HFFc6 (cell line): ENCODE measurements around the gene STON2. TPM values are rescaled to one million over a fixed set of nuclear protein-coding genes. Genes with fewer than 3 reads are reported as not detected.

Experiments
- DNase-seq: peaks from one replicate; pipeline ENCODE4 v3.0.0-alpha.2; 2018
- H3K27ac Mint-ChIP-seq: 2 replicates; pipeline ENCODE4 v1.8.0; 2020; ENCODE audit warnings: mild to moderate bottlenecking, mixed read lengths
- H3K27me3 Mint-ChIP-seq: 2 replicates; pipeline ENCODE4 v1.8.0; 2021; ENCODE audit warnings: mild to moderate bottlenecking, moderate library complexity, mixed read lengths; ENCODE audit not compliant: insufficient read depth
- H3K36me3 Mint-ChIP-seq: 2 replicates; pipeline ENCODE4 v1.8.0; 2021; ENCODE audit warnings: low read depth, mixed read lengths
- H3K4me1 Mint-ChIP-seq: 2 replicates; pipeline ENCODE4 v1.8.0; 2020; ENCODE audit warnings: low read depth, mixed read lengths
- H3K4me3 Mint-ChIP-seq: 2 replicates; pipeline ENCODE4 v1.8.0; 2020; ENCODE audit warnings: mild to moderate bottlenecking, moderate library complexity, mixed read lengths
- H3K9me3 Mint-ChIP-seq: 2 replicates; pipeline ENCODE4 v1.8.0; 2020; ENCODE audit warnings: mild to moderate bottlenecking, mixed read lengths
- CTCF ChIP-seq: fragments of 200-600 bp; sonication (generic); IDR thresholded peaks from 2 replicates; pipeline ENCODE4 v1.5.0; 2021; ENCODE audit warnings: antibody characterized with exemption, mild to moderate bottlenecking
- total RNA-seq, 6 experiments: library from RNA; stranded (reverse); fragmentation: NEBNext Ultra II Directional; extraction: Animal tissue kit (Norgen Biotek cat#: 25700); gene quantifications; 2 replicates in 1 of 6; 3 replicates in 5 of 6; pipeline ENCODE4 v1.2.3, GENCODE V29; 2021

STON2 gene
- total RNA-seq, 6 experiments from 2014 or later, result not detected

- TF ChIP-seq CTCF, result no peak
- Mint-ChIP-seq H3K4me3 (no peak overlapping the region), H3K27me3 (peaks cover 3% of the 10 kb centered on the region; the same call in 1 of the 2 replicates), H3K9me3 (no peaks in the 10 kb centered on the region), H3K27ac (no peak overlapping the region), H3K4me1 (no peaks in the 10 kb centered on the region), H3K36me3 (no peaks in the 10 kb centered on the region)
- DNase-seq, result no peak
Observed at GRCh38 chr14:81311141-81311540, 89.0 kb downstream of the STON2 start.

GRCh38 chr14:81310606-81311005, 89.5 kb downstream of the STON2 start:
- Mint-ChIP-seq H3K4me3 (no peak overlapping the region), H3K4me1 (no peaks in the 10 kb centered on the region), H3K27me3 (peaks cover 3% of the 10 kb centered on the region; the same call in 1 of the 2 replicates), H3K27ac (no peak overlapping the region), H3K36me3 (no peaks in the 10 kb centered on the region), H3K9me3 (no peaks in the 10 kb centered on the region)
- TF ChIP-seq CTCF, result no peak
- no peak for DNase-seq

- TF ChIP-seq CTCF, result no peak
- no peak for DNase-seq
- Mint-ChIP-seq H3K4me3 (no peak overlapping the region), H3K27me3 (peaks cover 3% of the 10 kb centered on the region; the same call in 1 of the 2 replicates), H3K27ac (no peak overlapping the region), H3K36me3 (no peaks in the 10 kb centered on the region), H3K9me3 (no peaks in the 10 kb centered on the region), H3K4me1 (no peaks in the 10 kb centered on the region)
Observed at GRCh38 chr14:81309511-81309910, 90.6 kb downstream of the STON2 start.

DNA sequence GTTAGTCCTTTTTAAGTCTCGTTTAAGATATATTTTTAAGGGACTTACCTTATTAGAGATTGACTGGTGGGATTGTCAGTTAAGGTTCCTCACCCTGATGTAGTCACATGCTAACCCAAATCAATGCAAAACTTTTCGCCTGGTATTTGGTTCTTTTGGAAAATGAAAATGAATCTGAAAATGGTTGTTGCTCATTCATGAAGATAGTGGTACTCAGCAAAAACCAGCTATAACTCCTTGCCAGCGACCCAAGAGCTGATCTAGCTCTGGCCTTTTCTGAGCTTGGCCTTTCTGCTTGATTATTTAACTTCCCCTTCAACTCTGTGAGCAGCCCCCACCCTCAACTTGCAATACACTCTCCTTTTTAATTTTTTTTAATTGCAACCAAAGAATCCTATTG, 94.4 kb downstream of the STON2 start:
- no peak overlapping the region for H3K4me3 Mint-ChIP-seq
- no peaks in the 10 kb centered on the region for H3K36me3 Mint-ChIP-seq
- H3K9me3 Mint-ChIP-seq, result no peaks in the 10 kb centered on the region
- no peak for DNase-seq
- H3K27me3 Mint-ChIP-seq, result peaks cover 3% of the 10 kb centered on the region; the same call in 1 of the 2 replicates
- TF ChIP-seq CTCF, result no peak
- H3K4me1 Mint-ChIP-seq, result no peaks in the 10 kb centered on the region
- H3K27ac Mint-ChIP-seq, result no peak overlapping the region

- H3K36me3 Mint-ChIP-seq, result no peaks in the 10 kb centered on the region
- no peak overlapping the region for H3K4me3 Mint-ChIP-seq
- no peak overlapping the region for H3K27ac Mint-ChIP-seq
- no peaks in the 10 kb centered on the region for H3K9me3 Mint-ChIP-seq
- peaks cover 3% of the 10 kb centered on the region; the same call in 1 of the 2 replicates for H3K27me3 Mint-ChIP-seq
- DNase-seq, result no peak
- no peaks in the 10 kb centered on the region for H3K4me1 Mint-ChIP-seq
- TF ChIP-seq CTCF, result no peak
Observed at GRCh38 chr14:81305065-81305464, 95.1 kb downstream of the STON2 start.
